ENCODE measurements around the gene RPL13A. TPM values are rescaled to one million over a fixed set of nuclear protein-coding genes. Genes with fewer than 3 reads are reported as not detected.

Gene RPL13A
- total RNA-seq, 2 experiments from 2014 or later = 2,999 to 8,461 TPM

- no peak for DNase-seq (ENCODE audit: low spot score)
- Histone ChIP-seq H3K27ac (ENCODE audit: low read depth, low read length, poor library complexity, severe bottlenecking) (no peak overlapping the region), H4K20me1 (ENCODE audit: insufficient read depth, low read length) (peaks cover 12% of the 10 kb centered on the region), H2AFZ (ENCODE audit: low read length) (no peak overlapping the region), H3K4me1 (ENCODE audit: insufficient read depth, low read length, poor library complexity, severe bottlenecking) (peaks cover 31% of the 10 kb centered on the region), H3K4me3 (ENCODE audit: low read depth, low read length, poor library complexity, severe bottlenecking) (no peak overlapping the region), H3K36me3 (ENCODE audit: insufficient read depth, low read length) (peaks cover 17% of the 10 kb centered on the region), H3K79me2 (ENCODE audit: insufficient read depth, low read depth, low read length) (peaks cover 6% of the 10 kb centered on the region; the same call in 1 of the 2 replicates), H3K4me2 (ENCODE audit: low read length) (no peak overlapping the region), H3K9me3 (ENCODE audit: low read length) (no peaks in the 10 kb centered on the region), H3K9me2 (ENCODE audit: insufficient read depth, low read length) (no peaks in the 10 kb centered on the region)
- no peak for TF ChIP-seq EZH2phosphoT487 (IDR thresholded peaks at IDR 0.05; ENCODE audit: borderline replicate concordance, low read depth, low read length)
- no peak for TF ChIP-seq CTCF (conservative IDR thresholded peaks at IDR 0.05; ENCODE audit: low read length)
- POLR2A ChIA-PET = no interaction called here
- BruUV-seq (replicated peaks) = no TSS peak
- CTCF ChIA-PET (ENCODE audit: unreplicated experiment) = no interaction called here
- intact Hi-C loops (cut with micrococcal nuclease; ENCODE audit: unreplicated experiment) = loop anchor here (1.0 kb wide), 1 partner anchor 67 kb away; no protein-coding TSS in a partner anchor
These were observed 16.2 kb downstream of the RPL13A start for GRCh38 chr19:49503582-49503962.

DNA sequence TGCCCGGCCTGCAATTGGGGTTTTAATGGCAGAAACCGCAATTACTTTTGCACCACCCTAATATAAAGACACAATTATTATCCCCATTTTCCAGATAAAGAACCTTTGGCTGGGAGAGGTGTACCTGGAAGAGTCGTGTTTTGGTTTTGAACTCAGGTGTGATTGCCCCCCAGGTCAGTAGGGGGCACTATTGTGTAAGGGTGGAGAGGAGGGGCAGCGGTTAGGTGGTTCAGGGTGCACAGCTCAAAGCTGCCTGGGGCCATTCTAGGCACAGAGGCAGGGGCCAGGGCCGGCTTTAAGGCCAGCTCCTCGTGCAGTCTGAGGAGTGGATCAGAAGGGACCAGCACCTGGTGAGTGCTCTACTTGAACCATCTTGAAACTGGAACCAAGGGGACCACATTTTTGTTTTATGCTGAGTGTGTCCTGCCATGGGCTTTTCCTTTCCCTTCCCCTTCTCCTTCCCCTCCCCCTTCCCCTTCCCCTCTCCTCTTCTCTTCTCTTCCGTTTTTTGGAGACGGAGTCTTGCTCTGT is 19.2 kb downstream of the RPL13A start:
- no TSS peak for BruUV-seq (replicated peaks)
- peaks cover 3% of the 10 kb centered on the region for H3K4me1 ChIP-seq (ENCODE audit: insufficient read depth, low read length, poor library complexity, severe bottlenecking)
- H3K36me3 ChIP-seq (ENCODE audit: insufficient read depth, low read length) = no peaks in the 10 kb centered on the region
- H4K20me1 ChIP-seq (ENCODE audit: insufficient read depth, low read length) = no peaks in the 10 kb centered on the region
- CTCF ChIA-PET (ENCODE audit: unreplicated experiment) = no interaction called here
- no peak overlapping the region for H3K27ac ChIP-seq (ENCODE audit: low read depth, low read length, poor library complexity, severe bottlenecking)
- POLR2A ChIA-PET = interaction anchor here (0.5 to 1.0 kb wide), 2 partner anchors 14 to 30 kb away, joined by 3 to 4 read pairs; no protein-coding TSS in a partner anchor
- H3K4me2 ChIP-seq (ENCODE audit: low read length) = no peak overlapping the region
- intact Hi-C loops (cut with micrococcal nuclease; ENCODE audit: unreplicated experiment) = loop anchor here (1.0 to 5.0 kb wide), 3 partner anchors 41 to 171 kb away; partner anchors contain the start of gene PRMT1
- no peaks in the 10 kb centered on the region for H3K9me2 ChIP-seq (ENCODE audit: insufficient read depth, low read length)
- H3K79me2 ChIP-seq (ENCODE audit: insufficient read depth, low read depth, low read length) = no peaks in the 10 kb centered on the region
- peak; percentile 78 for DNase-seq (ENCODE audit: low spot score)
- TF ChIP-seq CTCF (conservative IDR thresholded peaks at IDR 0.05; ENCODE audit: low read length) (peak; percentile 92), EZH2phosphoT487 (IDR thresholded peaks at IDR 0.05; ENCODE audit: borderline replicate concordance, low read depth, low read length) (no peak)
- H2AFZ ChIP-seq (ENCODE audit: low read length) = 0 out of 2 replicates have a peak overlapping the region, but pooled peaks have one; percentile 28
- H3K4me3 ChIP-seq (ENCODE audit: low read depth, low read length, poor library complexity, severe bottlenecking) = no peak overlapping the region
- H3K9me3 ChIP-seq (ENCODE audit: low read length) = no peaks in the 10 kb centered on the region

GRCh38 chr19:49507803-49508494 is 20.5 kb downstream of the RPL13A start:
- Histone ChIP-seq H3K4me2 (ENCODE audit: low read length) (no peak overlapping the region), H3K4me1 (ENCODE audit: insufficient read depth, low read length, poor library complexity, severe bottlenecking) (peaks cover 11% of the 10 kb centered on the region), H3K27ac (ENCODE audit: low read depth, low read length, poor library complexity, severe bottlenecking) (no peak overlapping the region), H3K79me2 (ENCODE audit: insufficient read depth, low read depth, low read length) (no peaks in the 10 kb centered on the region), H4K20me1 (ENCODE audit: insufficient read depth, low read length) (no peaks in the 10 kb centered on the region), H3K9me3 (ENCODE audit: low read length) (no peaks in the 10 kb centered on the region), H2AFZ (ENCODE audit: low read length) (no peak overlapping the region), H3K4me3 (ENCODE audit: low read depth, low read length, poor library complexity, severe bottlenecking) (no peak overlapping the region), H3K36me3 (ENCODE audit: insufficient read depth, low read length) (no peaks in the 10 kb centered on the region), H3K9me2 (ENCODE audit: insufficient read depth, low read length) (no peaks in the 10 kb centered on the region)
- ChIA-PET POLR2A (no interaction called here), CTCF (ENCODE audit: unreplicated experiment) (interaction anchor here (0.6 kb wide), 1 partner anchor 905 kb away, joined by 3 read pairs; no protein-coding TSS in a partner anchor)
- no TSS peak for BruUV-seq (replicated peaks)
- intact Hi-C loops (cut with micrococcal nuclease; ENCODE audit: unreplicated experiment) = loop anchor here (5.0 kb wide), 2 partner anchors 54 to 169 kb away; partner anchors contain the start of gene PRMT1
- no peak for TF ChIP-seq CTCF (conservative IDR thresholded peaks at IDR 0.05; ENCODE audit: low read length)
- TF ChIP-seq EZH2phosphoT487 (IDR thresholded peaks at IDR 0.05; ENCODE audit: borderline replicate concordance, low read depth, low read length) = no peak
- DNase-seq (ENCODE audit: low spot score) = no peak
